B cell (primary cell): ENCODE data around the gene AKAP11. TPM values are rescaled to one million over a fixed set of nuclear protein-coding genes. Genes with fewer than 3 reads are reported as not detected.

Source experiments
- ATAC-seq: fragments of 200-7000 bp; cut with Tn5 transposase; one replicate; pipeline ENCODE4 v1.10.0; 2021; ENCODE audit warnings: low read depth, mild to moderate bottlenecking, moderate number of reproducible peaks, moderate library complexity
- CTCF ChIA-PET: fragments of 350-600 bp; sonication (Branson Sonifier 250); formaldehyde crosslinking; loops from one replicate; lab custom pipeline; 2021; ENCODE audit warnings: antibody characterized with exemption, inconsistent platforms; lab: Charles Lee
- POLR2A ChIA-PET: fragments of 350-600 bp; sonication (Branson Sonifier 250); formaldehyde crosslinking; loops from one replicate; lab custom pipeline; 2021; ENCODE audit warnings: antibody characterized with exemption; lab: Charles Lee
- DNase-seq: peaks from one replicate; pipeline ENCODE4 v3.0.0; 2013
- H2AFZ ChIP-seq: 2 replicates; pipeline ENCODE4 v1.6.1; 2012; ENCODE audit warnings: mild to moderate bottlenecking, low read depth, low read length; ENCODE audit not compliant: insufficient read depth, poor library complexity, severe bottlenecking
- H3K27ac ChIP-seq, 2 donors: 1 replicate in 1 of 2; 2 replicates in 1 of 2; pipeline ENCODE4 v1.5.1; 2012 to 2013; ENCODE audit warnings: low read length in 2 of 2, mild to moderate bottlenecking in 2 of 2, moderate library complexity in 1 of 2
- H3K27me3 ChIP-seq, 4 experiments: fragments of 200-600 bp in 1 of 4; sonication (generic) in 1 of 4; replicated peaks in 1 of 4; 1 replicate in 2 of 4; 2 replicates in 2 of 4; pipeline versions ENCODE4 v1.6.1 to v1.7.0; 2013 to 2016; ENCODE audit warnings: low read length in 3 of 4, mild to moderate bottlenecking in 2 of 4, mixed read lengths in 1 of 4, moderate library complexity in 1 of 4; ENCODE audit not compliant: insufficient read depth in 4 of 4, control insufficient read depth in 3 of 4; ENCODE audit errors: control extremely low read depth in 1 of 4
- H3K36me3 ChIP-seq, 2 experiments: replicated peaks in 1 of 2; 1 replicate in 1 of 2; 2 replicates in 1 of 2; pipeline versions ENCODE4 v1.6.1 to v1.7.1; 2013; ENCODE audit warnings: low read length in 1 of 2; ENCODE audit not compliant: insufficient read depth in 2 of 2, control insufficient read depth in 1 of 2; ENCODE audit errors: control extremely low read depth in 1 of 2, extremely low read depth in 1 of 2
- H3K4me1 ChIP-seq, 2 donors: fragments of 200-600 bp in 1 of 2; sonication (generic) in 1 of 2; 1 replicate in 1 of 2; 2 replicates in 1 of 2; pipeline versions ENCODE4 v1.5.1 to v1.6.1; 2013 to 2017; ENCODE audit warnings: low read length in 2 of 2; ENCODE audit not compliant: control insufficient read depth in 2 of 2, insufficient read depth in 2 of 2
- H3K4me2 ChIP-seq: replicated peaks from 2 replicates; pipeline ENCODE3; 2012; ENCODE audit warnings: mild to moderate bottlenecking, low read depth, low read length; ENCODE audit not compliant: poor library complexity, severe bottlenecking
- H3K4me3 ChIP-seq, 5 experiments: fragments of 200-600 bp in 1 of 5; sonication (generic) in 1 of 5; 1 replicate in 3 of 5; 2 replicates in 2 of 5; pipeline versions ENCODE4 v1.5.1 to v1.7.0; 2011 to 2016; ENCODE audit warnings: low read length in 4 of 5, mild to moderate bottlenecking in 4 of 5, low read depth in 2 of 5, control low read depth in 1 of 5, moderate library complexity in 1 of 5; ENCODE audit not compliant: insufficient read depth in 1 of 5; ENCODE audit errors: control extremely low read depth in 1 of 5, extremely low read depth in 1 of 5
- H3K79me2 ChIP-seq: fragments of 200-600 bp; sonication (generic); one replicate; pipeline ENCODE4 v1.6.0; 2016; ENCODE audit warnings: low read length; ENCODE audit not compliant: control insufficient read depth, insufficient read depth
- H3K9ac ChIP-seq: fragments of 200-600 bp; sonication (generic); 2 replicates; pipeline ENCODE4 v1.6.1; 2017; ENCODE audit warnings: mild to moderate bottlenecking, low read length, moderate library complexity
- H3K9me3 ChIP-seq, 3 donors: one replicate each; pipeline versions ENCODE4 v1.6.1 to v1.7.1; 2013; ENCODE audit warnings: low read length in 2 of 3; ENCODE audit not compliant: control insufficient read depth in 2 of 3, insufficient read depth in 1 of 3; ENCODE audit errors: control extremely low read depth in 1 of 3
- H4K20me1 ChIP-seq: 2 replicates; pipeline ENCODE4 v1.6.0; 2012; ENCODE audit warnings: mild to moderate bottlenecking, low read length; ENCODE audit not compliant: insufficient read depth, control insufficient read depth, poor library complexity, severe bottlenecking
- H3K27ac Mint-ChIP-seq: one replicate; pipeline ENCODE4 v1.8.0; 2021; ENCODE audit warnings: mixed read lengths
- H3K27me3 Mint-ChIP-seq: one replicate; pipeline ENCODE4 v1.8.0; 2021; ENCODE audit warnings: mixed read lengths
- H3K4me1 Mint-ChIP-seq: one replicate; pipeline ENCODE4 v1.8.0; 2021; ENCODE audit warnings: mixed read lengths
- H3K4me3 Mint-ChIP-seq: one replicate; pipeline ENCODE4 v1.8.0; 2021; ENCODE audit warnings: mixed read lengths
- H3K9me3 Mint-ChIP-seq: one replicate; pipeline ENCODE4 v1.8.0; 2022; ENCODE audit warnings: mixed read lengths; ENCODE audit not compliant: insufficient read depth
- EZH2 ChIP-seq: IDR thresholded peaks from 2 replicates; pipeline ENCODE4 v1.6.1; 2012; ENCODE audit warnings: borderline replicate concordance, low read depth, mild to moderate bottlenecking, moderate library complexity, low read length; ENCODE audit not compliant: insufficient read depth, poor library complexity, severe bottlenecking
- WGBS: methylation state at CpG from one replicate; pipeline ENCODE4 v1.1.5; 2013; ENCODE audit warnings: missing lambda C conversion rate; ENCODE audit not compliant: insufficient coverage; 5-methylcytosine and 5-hydroxymethylcytosine counted together
- intact Hi-C: fragments of 100-400 bp; cut with micrococcal nuclease; formaldehyde crosslinking; loops from one replicate; pipeline ENCODE4 v1.10.0; 2022
- polyA plus RNA-seq: library from polyadenylated mRNA; depleted of rRNA; stranded (reverse); fragments of >200 nt; gene quantifications from 2 replicates; pipeline ENCODE4 v1.2.3, GENCODE V29; 2012
- total RNA-seq, 2 donors: library from RNA; stranded (reverse); fragments of 120-200 nt in 1 of 2; gene quantifications; 1 replicate in 1 of 2; 2 replicates in 1 of 2; pipeline versions ENCODE4 v1.2.3 to v1.2.4, GENCODE V29; 2013 to 2022
- TF ChIP-seq, protein P1 (sequence below): fragments of 200-600 bp; IDR thresholded peaks from one replicate; pipeline ENCODE4 v1.8.0; 2022; ENCODE audit warnings: antibody characterized with exemption, mild to moderate bottlenecking

The AKAP11 gene
- total and polyA plus RNA-seq, 2 donors (not counting 1 experiment from before 2014, with no cell fraction given): 10.2 to 42.9 TPM

DNA sequence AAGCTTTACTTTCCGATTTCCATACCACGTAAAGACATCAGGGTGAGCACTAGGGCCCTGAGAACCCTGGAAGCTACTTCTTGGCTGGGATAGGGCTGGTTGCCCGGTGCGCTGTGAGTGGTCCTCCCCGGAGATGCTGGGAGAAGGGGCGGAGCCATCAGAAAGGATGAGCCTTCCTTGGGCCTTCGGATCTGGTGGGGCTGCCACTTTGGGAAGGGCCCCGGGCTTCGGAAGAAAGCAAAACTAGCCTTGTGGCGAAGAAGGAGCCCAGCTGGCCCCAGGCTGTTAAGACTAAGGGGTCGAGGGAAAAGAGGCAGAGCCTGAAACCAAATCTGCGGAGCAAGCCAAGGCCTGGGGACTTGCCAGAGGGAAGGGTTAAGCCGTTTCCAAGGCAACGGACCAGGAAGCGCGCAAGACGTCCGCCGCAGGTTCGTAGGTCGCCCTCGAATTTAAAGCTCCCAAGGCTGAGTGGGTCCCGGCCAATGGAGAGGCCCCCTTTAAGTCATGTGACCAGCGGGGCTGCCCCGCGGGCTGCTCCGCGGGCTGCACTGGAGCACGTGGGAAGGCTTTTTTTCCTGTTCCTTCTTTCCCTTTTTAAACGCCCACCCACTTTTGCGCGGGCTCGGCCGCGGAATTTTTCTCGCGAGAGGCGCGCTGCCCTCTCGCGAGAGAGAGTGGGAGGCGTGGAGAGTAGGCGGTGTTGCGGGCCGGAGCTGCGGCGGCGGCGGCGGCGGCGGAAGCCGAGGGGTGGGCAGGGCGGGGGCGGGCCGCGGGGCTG, 426 bp upstream of the AKAP11 start:
- H3K4me1 Mint-ChIP-seq: peaks cover 44% of the 10 kb centered on the region
- ChIA-PET CTCF (interaction anchor here (0.8 to 1.8 kb wide), 3 partner anchors 21 to 106 kb away, joined by 3 to 4 read pairs (median 3); no protein-coding TSS in a partner anchor), POLR2A (interaction anchor here (1.6 kb wide), 1 partner anchor 106 kb away, joined by 7 read pairs; no protein-coding TSS in a partner anchor)
- peak overlapping the region; percentile 84 for H3K9ac ChIP-seq
- H4K20me1 ChIP-seq: no peaks in the 10 kb centered on the region
- TF ChIP-seq, protein P1, sequence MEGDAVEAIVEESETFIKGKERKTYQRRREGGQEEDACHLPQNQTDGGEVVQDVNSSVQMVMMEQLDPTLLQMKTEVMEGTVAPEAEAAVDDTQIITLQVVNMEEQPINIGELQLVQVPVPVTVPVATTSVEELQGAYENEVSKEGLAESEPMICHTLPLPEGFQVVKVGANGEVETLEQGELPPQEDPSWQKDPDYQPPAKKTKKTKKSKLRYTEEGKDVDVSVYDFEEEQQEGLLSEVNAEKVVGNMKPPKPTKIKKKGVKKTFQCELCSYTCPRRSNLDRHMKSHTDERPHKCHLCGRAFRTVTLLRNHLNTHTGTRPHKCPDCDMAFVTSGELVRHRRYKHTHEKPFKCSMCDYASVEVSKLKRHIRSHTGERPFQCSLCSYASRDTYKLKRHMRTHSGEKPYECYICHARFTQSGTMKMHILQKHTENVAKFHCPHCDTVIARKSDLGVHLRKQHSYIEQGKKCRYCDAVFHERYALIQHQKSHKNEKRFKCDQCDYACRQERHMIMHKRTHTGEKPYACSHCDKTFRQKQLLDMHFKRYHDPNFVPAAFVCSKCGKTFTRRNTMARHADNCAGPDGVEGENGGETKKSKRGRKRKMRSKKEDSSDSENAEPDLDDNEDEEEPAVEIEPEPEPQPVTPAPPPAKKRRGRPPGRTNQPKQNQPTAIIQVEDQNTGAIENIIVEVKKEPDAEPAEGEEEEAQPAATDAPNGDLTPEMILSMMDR: no peak
- no peak for TF ChIP-seq EZH2
- H3K27me3 ChIP-seq: no peaks in the 10 kb centered on the region
- H3K4me1 ChIP-seq: peaks cover 41 to 48% of the 10 kb centered on the region in 2 donors
- intact Hi-C loops: loop anchor here (1.0 to 10.0 kb wide), 10 partner anchors 106 to 2003 kb away; partner anchors contain the start of genes CCDC122, FOXO1, KBTBD6 and LACC1
- ATAC-seq (peak; percentile 81), DNase-seq (peak; percentile 99)
- 12% methylated on average over 29 of the region's 57 CpGs for WGBS
- H3K9me3 ChIP-seq: peaks cover 0 to 5% (median 0%) of the 10 kb centered on the region in 3 donors
- peaks cover 32% of the 10 kb centered on the region for H3K79me2 ChIP-seq
- H3K27me3 Mint-ChIP-seq: no peaks in the 10 kb centered on the region
- peak overlapping the region; percentile 75 for H3K4me2 ChIP-seq
- H3K4me3 Mint-ChIP-seq: peak overlapping the region; percentile 97
- H3K9me3 Mint-ChIP-seq: peaks cover 2% of the 10 kb centered on the region
- peak overlapping the region; percentile 91 to 96 for H3K27ac ChIP-seq
- H2AFZ ChIP-seq: peak overlapping the region; percentile 77
- peak overlapping the region; percentile 17 to 78 (median 72) for H3K4me3 ChIP-seq
- peak overlapping the region; percentile 98 for H3K27ac Mint-ChIP-seq
- H3K36me3 ChIP-seq: no peaks in the 10 kb centered on the region
